ENCODE measurements around the gene CPNE6. TPM values are rescaled to one million over a fixed set of nuclear protein-coding genes. Genes with fewer than 3 reads are reported as not detected.

CPNE6 gene
- total RNA-seq, 1 experiment from 2014 or later = not detected

GRCh38 chr14:24115422-24116127 lies 44.2 kb downstream of the CPNE6 start:
- no peaks in the 10 kb centered on the region for H3F3A ChIP-seq (ENCODE audit: low read length, unreplicated experiment)
- H3K9me3 ChIP-seq (ENCODE audit: low read length) = no peaks in the 10 kb centered on the region
- ChIA-PET CTCF (interaction anchor here (0.6 to 1.6 kb wide), 5 partner anchors 25 to 193 kb away, joined by 3 to 7 read pairs (median 3); partner anchors contain the start of genes IRF9 and TINF2), POLR2A (ENCODE audit: unreplicated experiment) (interaction anchor here (0.6 to 1.8 kb wide), 6 partner anchors 21 to 549 kb away, joined by 3 to 17 read pairs (median 5); partner anchors contain the start of genes EMC9, PSME1, PSME2 and RNF31)
- H2AFZ ChIP-seq (ENCODE audit: low read length) = peak overlapping the region; percentile 91
- TF ChIP-seq CTCF (conservative IDR thresholded peaks at IDR 0.05; ENCODE audit: low read depth, low read length) (no peak), EZH2 (IDR thresholded peaks at IDR 0.05; ENCODE audit: low read length, unreplicated experiment) (no peak), EZH2phosphoT487 (IDR thresholded peaks at IDR 0.05; ENCODE audit: borderline replicate concordance, low read length) (no peak)
- DNase-seq = no peak
- TSS peak; percentile 67 for BruUV-seq (replicated peaks)
- peak overlapping the region; percentile 86 for H3K9ac ChIP-seq (ENCODE audit: low read length)
- no peaks in the 10 kb centered on the region for H4K20me1 ChIP-seq (ENCODE audit: low read length)
- no peaks in the 10 kb centered on the region for H3K27me3 ChIP-seq (ENCODE audit: low read length)
- H3K9me2 ChIP-seq (replicated peaks; ENCODE audit: low read length) = no peaks in the 10 kb centered on the region
- H3K4me1 ChIP-seq (ENCODE audit: insufficient read depth, low read length) = peaks cover 18% of the 10 kb centered on the region
- no peak overlapping the region for H3K27ac ChIP-seq (ENCODE audit: low read length)
- peaks cover 13% of the 10 kb centered on the region; the same call in 1 of the 2 replicates for H3K36me3 ChIP-seq (ENCODE audit: low read depth, low read length)
- H3K79me2 ChIP-seq (ENCODE audit: low read length) = peaks cover 18% of the 10 kb centered on the region
- intact Hi-C loops (cut with micrococcal nuclease) = loop anchor here (1.0 kb wide), 1 partner anchor 21 kb away; the partner anchor contains the start of gene PSME1
- H3K4me2 ChIP-seq (ENCODE audit: low read length) = peak overlapping the region; percentile 95
- H3K4me3 ChIP-seq (ENCODE audit: low read length) = peak overlapping the region; percentile 96
- ATAC-seq = no peak

- Histone ChIP-seq H3K9me2 (replicated peaks; ENCODE audit: low read length) (no peaks in the 10 kb centered on the region), H3K9ac (ENCODE audit: low read length) (no peak overlapping the region), H3K4me2 (ENCODE audit: low read length) (peak overlapping the region; percentile 95), H3K27ac (ENCODE audit: low read length) (no peak overlapping the region), H3K4me1 (ENCODE audit: insufficient read depth, low read length) (peaks cover 18% of the 10 kb centered on the region), H2AFZ (ENCODE audit: low read length) (no peak overlapping the region), H4K20me1 (ENCODE audit: low read length) (no peaks in the 10 kb centered on the region), H3F3A (ENCODE audit: low read length, unreplicated experiment) (no peaks in the 10 kb centered on the region), H3K79me2 (ENCODE audit: low read length) (peaks cover 18% of the 10 kb centered on the region), H3K4me3 (ENCODE audit: low read length) (peak overlapping the region; percentile 96), H3K27me3 (ENCODE audit: low read length) (no peaks in the 10 kb centered on the region), H3K9me3 (ENCODE audit: low read length) (no peaks in the 10 kb centered on the region), H3K36me3 (ENCODE audit: low read depth, low read length) (peaks cover 13% of the 10 kb centered on the region; the same call in 1 of the 2 replicates)
- BruUV-seq (replicated peaks) = no TSS peak
- ATAC-seq (no peak), DNase-seq (no peak)
- CTCF ChIA-PET = no interaction called here
- intact Hi-C loops (cut with micrococcal nuclease) = no loop called here
- TF ChIP-seq CTCF (conservative IDR thresholded peaks at IDR 0.05; ENCODE audit: low read depth, low read length) = no peak
- POLR2A ChIA-PET (ENCODE audit: unreplicated experiment) = no interaction called here
Measured at GRCh38 chr14:24116128-24116814, 44.9 kb downstream of the CPNE6 start.

- H3K27ac ChIP-seq (ENCODE audit: low read length) = no peak overlapping the region
- no peak overlapping the region for H3K4me2 ChIP-seq (ENCODE audit: low read length)
- H3K4me1 ChIP-seq (ENCODE audit: insufficient read depth, low read length) = peaks cover 18% of the 10 kb centered on the region
- no peak for ATAC-seq
- no peaks in the 10 kb centered on the region for H4K20me1 ChIP-seq (ENCODE audit: low read length)
- TF ChIP-seq EZH2 (IDR thresholded peaks at IDR 0.05; ENCODE audit: low read length, unreplicated experiment) (no peak), EZH2phosphoT487 (IDR thresholded peaks at IDR 0.05; ENCODE audit: borderline replicate concordance, low read length) (no peak), CTCF (conservative IDR thresholded peaks at IDR 0.05; ENCODE audit: low read depth, low read length) (no peak)
- no peak overlapping the region for H3K4me3 ChIP-seq (ENCODE audit: low read length)
- DNase-seq = no peak
- no peaks in the 10 kb centered on the region for H3F3A ChIP-seq (ENCODE audit: low read length, unreplicated experiment)
- H3K9ac ChIP-seq (ENCODE audit: low read length) = no peak overlapping the region
- intact Hi-C loops (cut with micrococcal nuclease) = no loop called here
- peaks cover 18% of the 10 kb centered on the region for H3K79me2 ChIP-seq (ENCODE audit: low read length)
- no peaks in the 10 kb centered on the region for H3K9me2 ChIP-seq (replicated peaks; ENCODE audit: low read length)
- H3K36me3 ChIP-seq (ENCODE audit: low read depth, low read length) = peaks cover 15% of the 10 kb centered on the region
- BruUV-seq (replicated peaks) = no TSS peak
- no peak overlapping the region for H2AFZ ChIP-seq (ENCODE audit: low read length)
- H3K27me3 ChIP-seq (ENCODE audit: low read length) = no peaks in the 10 kb centered on the region
- ChIA-PET POLR2A (ENCODE audit: unreplicated experiment) (no interaction called here), CTCF (no interaction called here)
- H3K9me3 ChIP-seq (ENCODE audit: low read length) = no peaks in the 10 kb centered on the region
Measured at GRCh38 chr14:24117179-24117578, 45.8 kb downstream of the CPNE6 start.

All from PC-3 (cell line).